ENCODE data around the gene BLM. TPM values are rescaled to one million over a fixed set of nuclear protein-coding genes. Genes with fewer than 3 reads are reported as not detected.
"Not testable (repeated sequence)": the region's sequence is repeated elsewhere in the genome, so short reads cannot be mapped to it uniquely, and the experiment has no call there.

Gene BLM
- total RNA-seq, 1 experiment from 2014 or later, result 11.0 TPM

- no peak for DNase-seq (ENCODE audit: low spot score)
These were observed 13.1 kb downstream of the BLM start for GRCh38 chr15:90730290-90730689.

GRCh38 chr15:90735923-90736322 is 18.8 kb downstream of the BLM start:
- DNase-seq (ENCODE audit: low spot score), result no peak

GRCh38 chr15:90740545-90740944 is 23.4 kb downstream of the BLM start:
- DNase-seq (ENCODE audit: low spot score), result not testable (repeated sequence)

GRCh38 chr15:90742087-90742486 is 24.9 kb downstream of the BLM start:
- no peak for DNase-seq (ENCODE audit: low spot score)

GRCh38 chr15:90743407-90743806 is 26.3 kb downstream of the BLM start:
- DNase-seq (ENCODE audit: low spot score), result no peak

GRCh38 chr15:90744759-90745402 is 27.7 kb downstream of the BLM start:
- no peak for DNase-seq (ENCODE audit: low spot score)

- DNase-seq (ENCODE audit: low spot score), result no peak
These were observed 32.6 kb downstream of the BLM start for GRCh38 chr15:90749754-90750153.

GRCh38 chr15:90750186-90750585 is 33.0 kb downstream of the BLM start:
- peak; percentile 13 for DNase-seq (ENCODE audit: low spot score)

GRCh38 chr15:90751300-90751825 is 34.2 kb downstream of the BLM start:
- DNase-seq (ENCODE audit: low spot score), result no peak

GRCh38 chr15:90756916-90757315 is 39.8 kb downstream of the BLM start:
- DNase-seq (ENCODE audit: low spot score), result no peak

- DNase-seq (ENCODE audit: low spot score), result no peak
These were observed 40.3 kb downstream of the BLM start for GRCh38 chr15:90757461-90757860.

- DNase-seq (ENCODE audit: low spot score), result no peak
These were observed 43.6 kb downstream of the BLM start for GRCh38 chr15:90760661-90761232.

- DNase-seq (ENCODE audit: low spot score), result no peak
These were observed 44.5 kb downstream of the BLM start for GRCh38 chr15:90761629-90762028.

- DNase-seq (ENCODE audit: low spot score), result no peak
These were observed 45.0 kb downstream of the BLM start for GRCh38 chr15:90762109-90762508.

- no peak for DNase-seq (ENCODE audit: low spot score)
These were observed 46.4 kb downstream of the BLM start for GRCh38 chr15:90763366-90764099.

GRCh38 chr15:90765531-90765930 is 48.4 kb downstream of the BLM start:
- no peak for DNase-seq (ENCODE audit: low spot score)

- no peak for DNase-seq (ENCODE audit: low spot score)
These were observed 48.8 kb downstream of the BLM start for GRCh38 chr15:90765966-90766365.

- no peak for DNase-seq (ENCODE audit: low spot score)
These were observed 52.2 kb downstream of the BLM start for GRCh38 chr15:90769375-90769774.

- no peak for DNase-seq (ENCODE audit: low spot score)
These were observed 56.3 kb downstream of the BLM start for GRCh38 chr15:90773485-90773884.

- peak; percentile 11 for DNase-seq (ENCODE audit: low spot score)
These were observed 57.8 kb downstream of the BLM start for GRCh38 chr15:90774731-90775514.

- DNase-seq (ENCODE audit: low spot score), result no peak
These were observed 63.8 kb downstream of the BLM start for GRCh38 chr15:90780916-90781315.

GRCh38 chr15:90782442-90782841 is 65.3 kb downstream of the BLM start:
- no peak for DNase-seq (ENCODE audit: low spot score)
